A673 (cell line): ENCODE results near the gene FREM1. TPM values are rescaled to one million over a fixed set of nuclear protein-coding genes. Genes with fewer than 3 reads are reported as not detected.

Source experiments
- BruUV-seq: library from RNA; stranded (reverse); fragments of 400-500 nt; replicated peaks from 2 replicates; lab custom pipeline; 2021; lab: Mats Ljungman, UMichigan
- CTCF ChIA-PET: fragments of 300-600 bp; sonication (Branson Sonifier 250); formaldehyde crosslinking; loops from one replicate; lab custom pipeline; 2022; ENCODE audit warnings: antibody characterized with exemption; lab: Charles Lee
- POLR2A ChIA-PET: fragments of 300-600 bp; sonication (Branson Sonifier 250); formaldehyde crosslinking; loops from one replicate; lab custom pipeline; 2022; ENCODE audit warnings: antibody characterized with exemption; ENCODE audit not compliant: low non-redundant PET; lab: Charles Lee
- DNase-seq: peaks from one replicate; pipeline ENCODE4 v3.0.0-alpha.2; 2015; ENCODE audit warnings: low spot score
- H3K27ac ChIP-seq: fragments of 200-600 bp; sonication (generic); 2 replicates; pipeline ENCODE4 v1.5.1; 2016; ENCODE audit warnings: mixed run types, low read depth, mild to moderate bottlenecking, mixed read lengths, antibody characterized with exemption, low read length; ENCODE audit not compliant: poor library complexity, severe bottlenecking
- H3K27me3 ChIP-seq: fragments of 200-600 bp; sonication (generic); replicated peaks from 2 replicates; pipeline ENCODE4 v1.6.1; 2017; ENCODE audit warnings: mixed run types, low read depth, mild to moderate bottlenecking, mixed read lengths, antibody characterized with exemption, low read length; ENCODE audit not compliant: insufficient read depth, poor library complexity
- H3K36me3 ChIP-seq: fragments of 200-600 bp; sonication (generic); 2 replicates; pipeline ENCODE4 v1.6.1; 2016; ENCODE audit warnings: mixed run types, mild to moderate bottlenecking, mixed read lengths, antibody characterized with exemption, low read length; ENCODE audit not compliant: insufficient read depth, poor library complexity, severe bottlenecking
- H3K4me1 ChIP-seq: fragments of 200-600 bp; sonication (generic); 2 replicates; pipeline ENCODE4 v1.6.1; 2017; ENCODE audit warnings: mixed run types, mild to moderate bottlenecking, mixed read lengths, antibody characterized with exemption, low read length; ENCODE audit not compliant: insufficient read depth, poor library complexity, severe bottlenecking
- H3K4me3 ChIP-seq: fragments of 200-600 bp; sonication (generic); 2 replicates; pipeline ENCODE4 v1.5.1; 2016; ENCODE audit warnings: low read depth, mixed run types, mild to moderate bottlenecking, mixed read lengths, low read length; ENCODE audit not compliant: poor library complexity, severe bottlenecking
- H3K9me3 ChIP-seq: fragments of 200-600 bp; sonication (generic); 2 replicates; pipeline ENCODE4 v1.6.1; 2016; ENCODE audit warnings: mixed run types, low read depth, mild to moderate bottlenecking, mixed read lengths, antibody characterized with exemption, low read length; ENCODE audit not compliant: poor library complexity, severe bottlenecking
- CTCF ChIP-seq: fragments of 300-800, 200-600 bp; sonication (generic); conservative IDR thresholded peaks from 2 replicates; pipeline ENCODE4 v1.5.1; 2017; ENCODE audit warnings: low read depth, mild to moderate bottlenecking, antibody characterized with exemption, low read length, moderate library complexity, mixed read lengths
- EZH2 ChIP-seq: fragments of 200-600 bp; sonication (generic); IDR thresholded peaks from 2 replicates; pipeline ENCODE4 v1.6.1; 2017; ENCODE audit warnings: borderline replicate concordance, low read depth, mild to moderate bottlenecking, mixed read lengths, antibody characterized with exemption, low read length; ENCODE audit not compliant: poor library complexity, severe bottlenecking
- intact Hi-C: fragments of 100-400 bp; cut with micrococcal nuclease; formaldehyde crosslinking; loops from one replicate; pipeline ENCODE4 v1.10.0; 2022; ENCODE audit not compliant: unreplicated experiment
- total RNA-seq: library from RNA; stranded (reverse); gene quantifications from 2 replicates; pipeline ENCODE4 v1.2.3, GENCODE V29; 2021

The FREM1 gene
- total RNA-seq, 1 experiment from 2014 or later, result 4.2 TPM

- TF ChIP-seq CTCF (no peak), EZH2 (no peak)
- ChIA-PET CTCF (no interaction called here), POLR2A (no interaction called here)
- Histone ChIP-seq H3K9me3 (no peaks in the 10 kb centered on the region), H3K27me3 (no peaks in the 10 kb centered on the region), H3K36me3 (no peaks in the 10 kb centered on the region), H3K27ac (peak overlapping the region; percentile 49), H3K4me3 (no peak overlapping the region), H3K4me1 (peaks cover 23% of the 10 kb centered on the region)
- no TSS peak for BruUV-seq
- peak; percentile 75 for DNase-seq
- intact Hi-C loops, result no loop called here
Observed at GRCh38 chr9:14902561-14902960, 7.7 kb downstream of the FREM1 start.

- no peak for TF ChIP-seq CTCF
- no peak for TF ChIP-seq EZH2
- H3K4me3 ChIP-seq, result no peak overlapping the region
- DNase-seq, result no peak
- H3K27ac ChIP-seq, result no peak overlapping the region
- intact Hi-C loops, result no loop called here
- H3K4me1 ChIP-seq, result peaks cover 23% of the 10 kb centered on the region
- POLR2A ChIA-PET, result no interaction called here
- H3K36me3 ChIP-seq, result no peaks in the 10 kb centered on the region
- H3K27me3 ChIP-seq, result no peaks in the 10 kb centered on the region
- BruUV-seq, result no TSS peak
- no peaks in the 10 kb centered on the region for H3K9me3 ChIP-seq
- CTCF ChIA-PET, result no interaction called here
Observed at GRCh38 chr9:14899815-14900193, 10.4 kb downstream of the FREM1 start.

GRCh38 chr9:14899042-14899814 lies 11.0 kb downstream of the FREM1 start:
- ChIA-PET CTCF (no interaction called here), POLR2A (no interaction called here)
- H3K27me3 ChIP-seq, result no peaks in the 10 kb centered on the region
- intact Hi-C loops, result no loop called here
- no peak for TF ChIP-seq EZH2
- no peak for TF ChIP-seq CTCF
- no peak for DNase-seq
- H3K4me1 ChIP-seq, result peaks cover 23% of the 10 kb centered on the region
- BruUV-seq, result no TSS peak
- H3K4me3 ChIP-seq, result no peak overlapping the region
- no peaks in the 10 kb centered on the region for H3K9me3 ChIP-seq
- no peak overlapping the region for H3K27ac ChIP-seq
- no peaks in the 10 kb centered on the region for H3K36me3 ChIP-seq
